H1 (cell line): Measurements from ENCODE around the gene CSNK1G2. TPM values are rescaled to one million over a fixed set of nuclear protein-coding genes. Genes with fewer than 3 reads are reported as not detected.

ENCODE experiments used
- CTCF ChIA-PET: fragments of 300-600 bp; sonication (Branson Sonifier 250); formaldehyde crosslinking; loops from one replicate; lab custom pipeline; 2021; ENCODE audit not compliant: partially characterized antibody; lab: Charles Lee
- POLR2A ChIA-PET: fragments of 300-600 bp; sonication (Branson Sonifier 250); formaldehyde crosslinking; loops from one replicate; lab custom pipeline; 2021; ENCODE audit warnings: inconsistent platforms; ENCODE audit not compliant: partially characterized antibody; lab: Charles Lee
- DNase-seq, 2 experiments: peaks; one replicate each; pipeline versions ENCODE4 v3.0.0 to v3.0.0-alpha.2; 2010 to 2022; ENCODE audit warnings: low spot score in 2 of 2, low read depth in 1 of 2, mixed read lengths in 1 of 2
- FAIRE-seq: peaks from 2 replicates; lab custom pipeline; 2011; peaks lifted over from hg19 to GRCh38; lab: Jason Lieb, UNC
- H2AFZ ChIP-seq: 2 replicates; pipeline ENCODE4 v1.8.1; 2012; ENCODE audit warnings: low read length, inconsistent platforms
- H2AK5ac ChIP-seq: 2 replicates; pipeline ENCODE4 v1.6.1; 2013; ENCODE audit warnings: low read depth, low read length
- H2BK120ac ChIP-seq: replicated peaks from 2 replicates; pipeline ENCODE3; 2013; ENCODE audit warnings: low read depth, low read length, inconsistent platforms
- H2BK12ac ChIP-seq: 2 replicates; pipeline ENCODE4 v1.6.1; 2013; ENCODE audit warnings: low read depth, low read length
- H2BK15ac ChIP-seq: 2 replicates; pipeline ENCODE4 v1.6.1; 2013; ENCODE audit warnings: low read length
- H2BK20ac ChIP-seq: 2 replicates; pipeline ENCODE4 v1.6.1; 2013; ENCODE audit warnings: low read length
- H2BK5ac ChIP-seq: 2 replicates; pipeline ENCODE4 v1.6.1; 2013; ENCODE audit warnings: low read depth, low read length
- H3K14ac ChIP-seq: 2 replicates; pipeline ENCODE4 v1.6.1; 2013; ENCODE audit warnings: inconsistent platforms; ENCODE audit not compliant: insufficient read length
- H3K18ac ChIP-seq: 2 replicates; pipeline ENCODE4 v1.6.1; 2013; ENCODE audit warnings: low read length; ENCODE audit errors: extremely low read depth
- H3K23ac ChIP-seq: 2 replicates; pipeline ENCODE4 v1.6.1; 2013; ENCODE audit warnings: inconsistent platforms; ENCODE audit not compliant: insufficient read length
- H3K23me2 ChIP-seq: 2 replicates; pipeline ENCODE4 v1.6.1; 2013; ENCODE audit warnings: low read depth, low read length
- H3K27ac ChIP-seq: 2 replicates; pipeline ENCODE4 v1.6.1; 2011; ENCODE audit warnings: low read depth, low read length, inconsistent platforms
- H3K27me3 ChIP-seq, 4 experiments: replicated peaks in 1 of 4; 1 replicate in 1 of 4; 2 replicates in 3 of 4; pipeline versions ENCODE4 v1.6.1 to v1.8.1; 2011 to 2013; ENCODE audit warnings: low read length in 3 of 4, mild to moderate bottlenecking in 3 of 4, inconsistent platforms in 2 of 4, mixed read lengths in 2 of 4, moderate library complexity in 1 of 4; ENCODE audit not compliant: control insufficient read depth in 3 of 4, insufficient read depth in 3 of 4; ENCODE audit errors: extremely low read depth in 1 of 4
- H3K36me3 ChIP-seq, 4 experiments: 2 replicates each; pipeline versions ENCODE4 v1.6.1 to v1.8.1; 2011 to 2013; ENCODE audit warnings: mild to moderate bottlenecking in 4 of 4, low read length in 3 of 4, moderate library complexity in 2 of 4, control low read depth in 1 of 4, inconsistent platforms in 1 of 4; ENCODE audit not compliant: insufficient read depth in 4 of 4, control insufficient read depth in 2 of 4
- H3K4ac ChIP-seq: replicated peaks from 2 replicates; pipeline ENCODE3; 2013; ENCODE audit warnings: low read length, low read depth, mixed read lengths, inconsistent platforms; ENCODE audit not compliant: insufficient read length
- H3K4me1 ChIP-seq, 4 experiments: replicated peaks in 1 of 4; 1 replicate in 1 of 4; 2 replicates in 3 of 4; pipeline versions ENCODE4 v1.6.1 to v1.8.1; 2011 to 2013; ENCODE audit warnings: low read length in 3 of 4, inconsistent platforms in 2 of 4, mixed read lengths in 1 of 4; ENCODE audit not compliant: insufficient read depth in 4 of 4, control insufficient read depth in 3 of 4
- H3K4me2 ChIP-seq, 2 experiments: 2 replicates each; pipeline versions ENCODE4 v1.6.1 to v1.8.1; 2011 to 2013; ENCODE audit warnings: low read depth in 2 of 2, low read length in 2 of 2, control low read depth in 1 of 2, inconsistent platforms in 1 of 2, mild to moderate bottlenecking in 1 of 2; ENCODE audit not compliant: insufficient read depth in 1 of 2
- H3K4me3 ChIP-seq, 4 experiments: fragments of 200-600, 300-600 bp in 1 of 4; sonication (generic), shearing (Covaris generic), sonication (Bioruptor Twin) in 1 of 4; 2 replicates each; pipeline versions ENCODE4 v1.5.1 to v1.8.1; 2011 to 2016; ENCODE audit warnings: low read length in 4 of 4, low read depth in 3 of 4, control low read depth in 2 of 4, inconsistent platforms in 2 of 4, mild to moderate bottlenecking in 2 of 4, mixed read lengths in 1 of 4, moderate library complexity in 1 of 4; ENCODE audit not compliant: insufficient read depth in 2 of 4; ENCODE audit errors: extremely low read depth in 1 of 4
- H3K56ac ChIP-seq: replicated peaks from 2 replicates; pipeline ENCODE3; 2013; ENCODE audit warnings: low read depth, mild to moderate bottlenecking, mixed read lengths, low read length, inconsistent platforms; ENCODE audit not compliant: insufficient read length
- H3K79me1 ChIP-seq: 2 replicates; pipeline ENCODE4 v1.6.1; 2013; ENCODE audit warnings: low read depth, low read length, control low read depth
- H3K79me2 ChIP-seq, 2 experiments: 2 replicates each; pipeline versions ENCODE4 v1.6.1 to v1.8.1; 2012 to 2013; ENCODE audit warnings: low read length in 2 of 2, mild to moderate bottlenecking in 2 of 2, inconsistent platforms in 1 of 2; ENCODE audit not compliant: insufficient read depth in 2 of 2, control insufficient read depth in 1 of 2
- H3K9ac ChIP-seq, 4 experiments: replicated peaks in 1 of 4; 1 replicate in 1 of 4; 2 replicates in 3 of 4; pipeline versions ENCODE4 v1.6.1 to v1.8.1; 2011 to 2013; ENCODE audit warnings: low read depth in 3 of 4, low read length in 3 of 4, control low read depth in 2 of 4, mild to moderate bottlenecking in 2 of 4, moderate library complexity in 2 of 4, inconsistent platforms in 1 of 4; ENCODE audit errors: extremely low read depth in 1 of 4
- H3K9me3 ChIP-seq, 2 experiments: 2 replicates each; pipeline versions ENCODE4 v1.6.1 to v1.8.1; 2012 to 2013; ENCODE audit warnings: mild to moderate bottlenecking in 2 of 2, moderate library complexity in 2 of 2, control low read depth in 1 of 2, inconsistent platforms in 1 of 2, low read depth in 1 of 2, low read length in 1 of 2, mixed read lengths in 1 of 2; ENCODE audit not compliant: insufficient read depth in 2 of 2
- H4K20me1 ChIP-seq, 2 experiments: replicated peaks in 1 of 2; 2 replicates each; pipeline versions ENCODE3 to v1.8.1; 2011 to 2013; ENCODE audit warnings: inconsistent platforms in 2 of 2, low read length in 2 of 2, mild to moderate bottlenecking in 1 of 2; ENCODE audit not compliant: insufficient read depth in 2 of 2, control insufficient read depth in 1 of 2
- H4K5ac ChIP-seq: 2 replicates; pipeline ENCODE4 v1.6.1; 2013; ENCODE audit warnings: low read length, low read depth, mixed read lengths, inconsistent platforms; ENCODE audit not compliant: insufficient read length
- H4K8ac ChIP-seq: 2 replicates; pipeline ENCODE4 v1.8.0; 2013; ENCODE audit warnings: mild to moderate bottlenecking, moderate library complexity, low read length, inconsistent platforms; ENCODE audit not compliant: insufficient read depth; ENCODE audit errors: extremely low read depth
- H4K91ac ChIP-seq: replicated peaks from 2 replicates; pipeline ENCODE3; 2013; ENCODE audit warnings: low read length, mixed read lengths, inconsistent platforms; ENCODE audit not compliant: insufficient read length
- BCL11A ChIP-seq, 2 experiments: IDR thresholded peaks; one replicate each; pipeline ENCODE4 v1.6.1; 2011; ENCODE audit warnings: low read depth in 2 of 2, low read length in 2 of 2, mild to moderate bottlenecking in 2 of 2
- E2F6 ChIP-seq: IDR thresholded peaks from 2 replicates; pipeline ENCODE4 v1.6.1; 2012; ENCODE audit warnings: inconsistent platforms
- PHF8 ChIP-seq: fragments of 200-600 bp; sonication (generic); conservative IDR thresholded peaks from 2 replicates; pipeline ENCODE4 v1.7.1; 2012; ENCODE audit warnings: low read depth, mild to moderate bottlenecking, inconsistent platforms, low read length, moderate library complexity
- RNF2 ChIP-seq: fragments of 200-900, 300-1000 bp; sonication (generic); IDR thresholded peaks from 2 replicates; pipeline ENCODE4 v1.7.1; 2016; ENCODE audit warnings: borderline replicate concordance, low read depth, mild to moderate bottlenecking, antibody characterized with exemption, low read length; ENCODE audit not compliant: poor library complexity, severe bottlenecking; ENCODE audit errors: missing control alignments
- ZNF274 ChIP-seq: IDR thresholded peaks from 2 replicates; pipeline ENCODE4 v1.7.0; 2012; ENCODE audit warnings: low read length, borderline replicate concordance; ENCODE audit errors: extremely low read depth
- WGBS, 2 experiments: shearing (Covaris generic) in 1 of 2; methylation state at CpG; one replicate each; pipeline versions ENCODE4 v1.1.6 to v1.1.7; 2013 to 2015; ENCODE audit warnings: low lambda C conversion rate in 2 of 2, mixed read lengths in 2 of 2, inconsistent platforms in 1 of 2, low coverage in 1 of 2, missing lambda C conversion rate in 1 of 2; ENCODE audit not compliant: insufficient replicate concordance in 2 of 2, insufficient coverage in 1 of 2, insufficient read length in 1 of 2; ENCODE audit errors: extremely low coverage in 1 of 2, missing lambda C conversion rate in 1 of 2; 5-methylcytosine and 5-hydroxymethylcytosine counted together
- polyA plus RNA-seq, 7 experiments: library from polyadenylated mRNA; depleted of rRNA in 3 of 7; stranded (reverse) in 5 of 7; unstranded in 2 of 7; fragments of >200 nt in 5 of 7; fragments of 200-250 nt in 2 of 7; gene quantifications; 1 replicate in 5 of 7; 2 replicates in 1 of 7; 4 replicates in 1 of 7; pipeline versions ENCODE4 v1.2.1 to v1.2.3, GENCODE V29; 2011 to 2013; ENCODE audit warnings: missing spikeins in 2 of 7, mixed read lengths in 2 of 7
- total RNA-seq: library from RNA; stranded (reverse); fragmentation: NEBNext Ultra II Directional; extraction: Animal tissue kit (Norgen Biotek cat#: 25700); gene quantifications from 2 replicates; pipeline ENCODE4 v1.2.1, GENCODE V29; 2021

Gene CSNK1G2
- total and polyA plus RNA-seq, 2 of the 8 experiments (the other 6 are each of a cell fraction or from before 2014, with no cell fraction given), result 99.5 to 130 TPM

GRCh38 chr19:1933244-1933643 is 7.7 kb upstream of the CSNK1G2 start:
- ChIA-PET CTCF (interaction anchor here (0.6 to 3.0 kb wide), 11 partner anchors 10 to 514 kb away, joined by 3 to 16 read pairs (median 3); no protein-coding TSS in a partner anchor), POLR2A (interaction anchor here (0.8 to 1.2 kb wide), 3 partner anchors 27 to 118 kb away, joined by 3 to 5 read pairs (median 3); partner anchors contain the start of genes ADAT3, MKNK2 and SCAMP4)
- Histone ChIP-seq H3K56ac (no peak overlapping the region), H4K8ac (no peak overlapping the region), H3K4ac (no peak overlapping the region), H3K14ac (no peak overlapping the region), H2BK20ac (no peak overlapping the region), H2BK12ac (no peak overlapping the region), H3K79me2 (no peaks in the 10 kb centered on the region), H3K4me1 (peaks cover 0 to 6% (median 4%) of the 10 kb centered on the region in 4 experiments; a peak in 4 of 7 replicates), H2BK120ac (no peak overlapping the region), H3K9me3 (peaks cover 3 to 9% of the 10 kb centered on the region in 2 experiments; a peak in 2 of 4 replicates), H2AK5ac (no peak overlapping the region), H3K27me3 (no peaks in the 10 kb centered on the region), H2AFZ (no peak overlapping the region), H3K4me3 (no peak overlapping the region), H3K18ac (no peak overlapping the region), H4K91ac (no peak overlapping the region), H3K36me3 (no peaks in the 10 kb centered on the region), H3K9ac (no peak overlapping the region), H2BK5ac (no peak overlapping the region), H2BK15ac (no peak overlapping the region), H4K5ac (no peak overlapping the region), H3K79me1 (no peaks in the 10 kb centered on the region), H3K27ac (no peak overlapping the region), H3K4me2 (no peak overlapping the region), H3K23ac (no peak overlapping the region), H3K23me2 (peaks cover 6% of the 10 kb centered on the region; the same call in 1 of the 2 replicates), H4K20me1 (no peaks in the 10 kb centered on the region)
- FAIRE-seq, result no peak
- TF ChIP-seq BCL11A (IDR thresholded peaks at IDR 0.05; ENCODE audit: low read depth in 2 of 2, low read length in 2 of 2) (no peak), E2F6 (no peak), ZNF274 (no peak), PHF8 (no peak), RNF2 (no peak)
- no peak for DNase-seq
- 87% methylated on average over 7 of the region's 7 CpGs; no CpG with 5 or more reads in 1 of the 2 experiments for WGBS, 2 experiments
